Stomach (tissue), 4 donors: ENCODE data around the gene TBC1D16.

ENCODE experiments used
- CTCF ChIP-seq, 7 experiments: fragments of 450-650 bp in 4 of 7; fragments of 200-600 bp in 3 of 7; sonication (generic) in 3 of 7; IDR thresholded peaks; one replicate each; pipeline ENCODE4 v1.5.1; 2016 to 2019; ENCODE audit warnings: antibody characterized with exemption in 7 of 7, control low read depth in 2 of 7, mild to moderate bottlenecking in 1 of 7
- EP300 ChIP-seq: sonication (generic); formaldehyde crosslinking; IDR thresholded peaks from one replicate; pipeline ENCODE4 v1.6.1; 2017; ENCODE audit warnings: antibody characterized with exemption
- POLR2A ChIP-seq, 4 donors: fragments of 450-650 bp; IDR thresholded peaks; one replicate each; pipeline ENCODE4 v1.6.1; 2016; ENCODE audit warnings: antibody characterized with exemption in 4 of 4, control low read depth in 2 of 4, mild to moderate bottlenecking in 1 of 4, moderate library complexity in 1 of 4
- POLR2AphosphoS5 ChIP-seq, 3 donors: sonication (generic); formaldehyde crosslinking; IDR thresholded peaks; one replicate each; pipeline ENCODE4 v1.6.1; 2016; ENCODE audit warnings: antibody characterized with exemption in 3 of 3

GRCh38 chr17:80064696-80065095 is 29.0 kb upstream of the TBC1D16 start:
- TF ChIP-seq CTCF (IDR thresholded peaks at IDR 0.05) (no peak), EP300 (no peak), POLR2AphosphoS5 (IDR thresholded peaks at IDR 0.05) (no peak), POLR2A (IDR thresholded peaks at IDR 0.05) (no peak)
